ENCODE data around the gene SNAP47.

SNAP47 gene

DNA sequence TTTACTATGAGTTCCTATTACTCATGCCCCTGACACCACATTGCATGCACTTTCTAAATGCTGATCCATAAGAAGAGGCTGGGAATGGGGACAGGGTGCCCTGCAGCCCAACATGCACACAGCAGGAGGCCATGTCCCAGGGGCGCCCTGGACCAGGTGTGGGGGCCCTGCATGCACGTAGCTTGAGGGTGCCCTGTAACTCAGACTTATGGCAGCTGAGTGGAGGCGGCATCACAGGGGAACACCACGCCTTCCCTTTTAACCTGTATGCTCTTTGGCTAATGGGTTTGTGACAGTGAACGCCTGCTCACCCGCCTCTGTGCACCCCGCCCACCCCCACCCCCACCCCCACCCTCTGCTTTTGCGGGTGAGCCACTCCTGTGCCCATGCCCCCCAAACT, 36.1 kb downstream of the SNAP47 start:
- no peak for DNase-seq (ENCODE audit: low read depth)
- in situ Hi-C loops (cut with HindIII; ENCODE audit: low sequenced_read_pairs): loop anchor here (25.0 kb wide), 1 partner anchor 166 kb away; the partner anchor contains the start of gene WNT9A
- H3K4me3 ChIP-seq (ENCODE audit: low read depth, low read length): no peak overlapping the region
- TF ChIP-seq, protein P1, sequence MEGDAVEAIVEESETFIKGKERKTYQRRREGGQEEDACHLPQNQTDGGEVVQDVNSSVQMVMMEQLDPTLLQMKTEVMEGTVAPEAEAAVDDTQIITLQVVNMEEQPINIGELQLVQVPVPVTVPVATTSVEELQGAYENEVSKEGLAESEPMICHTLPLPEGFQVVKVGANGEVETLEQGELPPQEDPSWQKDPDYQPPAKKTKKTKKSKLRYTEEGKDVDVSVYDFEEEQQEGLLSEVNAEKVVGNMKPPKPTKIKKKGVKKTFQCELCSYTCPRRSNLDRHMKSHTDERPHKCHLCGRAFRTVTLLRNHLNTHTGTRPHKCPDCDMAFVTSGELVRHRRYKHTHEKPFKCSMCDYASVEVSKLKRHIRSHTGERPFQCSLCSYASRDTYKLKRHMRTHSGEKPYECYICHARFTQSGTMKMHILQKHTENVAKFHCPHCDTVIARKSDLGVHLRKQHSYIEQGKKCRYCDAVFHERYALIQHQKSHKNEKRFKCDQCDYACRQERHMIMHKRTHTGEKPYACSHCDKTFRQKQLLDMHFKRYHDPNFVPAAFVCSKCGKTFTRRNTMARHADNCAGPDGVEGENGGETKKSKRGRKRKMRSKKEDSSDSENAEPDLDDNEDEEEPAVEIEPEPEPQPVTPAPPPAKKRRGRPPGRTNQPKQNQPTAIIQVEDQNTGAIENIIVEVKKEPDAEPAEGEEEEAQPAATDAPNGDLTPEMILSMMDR (IDR thresholded peaks at IDR 0.05; ENCODE audit: low read depth, low read length, missing control alignments): no peak

DNA sequence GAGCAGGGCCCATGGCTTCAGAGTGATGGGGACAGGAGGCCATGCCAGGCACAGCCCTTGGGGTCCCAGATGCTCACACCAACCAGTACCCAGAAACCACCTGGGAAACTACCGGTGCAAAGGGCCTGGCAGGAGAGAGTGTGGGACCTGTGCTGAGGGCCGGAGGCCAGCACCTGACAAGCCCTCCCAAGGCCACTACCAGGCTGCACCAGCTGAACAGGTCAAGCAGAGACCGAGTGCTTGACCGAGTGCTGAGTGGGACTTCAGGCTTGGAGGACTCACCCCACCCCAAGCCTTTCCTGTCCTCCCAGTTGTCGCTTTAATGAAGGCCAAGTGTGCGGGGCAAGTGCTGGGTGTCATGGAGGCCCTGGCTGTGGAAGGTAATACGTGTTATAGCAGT, 36.5 kb downstream of the SNAP47 start:
- no peak overlapping the region for H3K4me3 ChIP-seq (ENCODE audit: low read depth, low read length)
- TF ChIP-seq, protein P1 (IDR thresholded peaks at IDR 0.05; ENCODE audit: low read depth, low read length, missing control alignments): no peak
- DNase-seq (ENCODE audit: low read depth): no peak
- in situ Hi-C loops (cut with HindIII; ENCODE audit: low sequenced_read_pairs): loop anchor here (25.0 kb wide), 1 partner anchor 166 kb away; the partner anchor contains the start of gene WNT9A

DNA sequence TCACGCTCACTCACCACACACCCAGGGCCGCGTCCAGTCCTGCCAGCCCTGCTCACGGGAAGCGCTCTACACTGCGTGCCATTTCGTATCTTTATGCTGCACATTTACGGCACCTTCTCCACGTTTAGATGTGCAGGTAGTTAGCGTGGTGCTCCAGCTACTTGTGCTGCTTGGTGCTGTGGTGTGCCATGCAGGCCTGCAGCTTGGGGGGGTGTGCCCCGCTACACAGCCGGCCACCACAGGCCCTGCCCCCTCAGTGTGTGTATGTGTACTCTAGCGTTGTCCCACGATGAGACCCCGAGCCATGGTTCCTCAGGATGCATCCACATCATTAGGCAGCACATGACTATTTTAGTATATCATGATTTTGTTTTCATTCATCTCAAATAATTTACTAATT, 38.3 kb downstream of the SNAP47 start:
- no peak overlapping the region for H3K4me3 ChIP-seq (ENCODE audit: low read depth, low read length)
- in situ Hi-C loops (cut with HindIII; ENCODE audit: low sequenced_read_pairs): loop anchor here (25.0 kb wide), 1 partner anchor 164 kb away; the partner anchor contains the start of gene WNT9A
- TF ChIP-seq, protein P1 (IDR thresholded peaks at IDR 0.05; ENCODE audit: low read depth, low read length, missing control alignments): no peak
- DNase-seq (ENCODE audit: low read depth): no peak

DNA sequence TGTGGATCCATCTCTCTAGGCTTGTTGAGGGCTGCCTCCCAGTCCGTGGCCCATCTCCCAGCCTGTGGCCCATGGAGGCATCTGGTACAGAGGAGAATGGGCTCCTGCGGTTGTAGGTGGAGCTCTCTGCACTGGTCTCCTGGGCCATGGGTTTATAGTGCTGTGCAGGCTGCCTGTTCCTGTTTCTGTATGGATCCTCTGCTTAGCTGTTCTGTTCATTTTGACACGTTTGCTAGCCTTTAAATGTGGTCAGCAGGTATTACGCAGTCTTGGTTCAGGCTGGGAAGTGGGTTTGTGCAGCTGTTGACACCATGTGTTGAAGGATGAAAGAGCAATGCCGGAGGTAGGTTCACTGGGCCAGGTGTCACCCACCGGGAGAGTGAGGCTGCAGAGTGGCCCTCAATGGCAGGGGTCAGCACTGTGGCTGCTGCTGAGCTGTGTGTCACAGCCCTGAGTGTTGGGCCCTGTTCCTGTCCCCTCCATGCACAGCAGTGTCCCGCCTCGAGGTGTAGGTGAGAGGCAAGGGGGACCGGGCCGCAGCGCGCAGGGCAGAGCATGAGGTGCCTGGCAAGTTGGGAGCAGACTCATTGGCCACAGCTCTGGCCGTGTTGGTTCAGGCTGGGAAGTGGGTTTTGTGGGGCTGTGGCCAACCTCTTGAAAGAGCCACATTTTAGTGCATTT, 39.0 kb downstream of the SNAP47 start:
- H3K4me3 ChIP-seq (ENCODE audit: low read depth, low read length): no peak overlapping the region
- no peak for DNase-seq (ENCODE audit: low read depth)
- TF ChIP-seq, protein P1 (IDR thresholded peaks at IDR 0.05; ENCODE audit: low read depth, low read length, missing control alignments): no peak
- in situ Hi-C loops (cut with HindIII; ENCODE audit: low sequenced_read_pairs): loop anchor here (25.0 kb wide), 1 partner anchor 163 kb away; the partner anchor contains the start of gene WNT9A

DNA sequence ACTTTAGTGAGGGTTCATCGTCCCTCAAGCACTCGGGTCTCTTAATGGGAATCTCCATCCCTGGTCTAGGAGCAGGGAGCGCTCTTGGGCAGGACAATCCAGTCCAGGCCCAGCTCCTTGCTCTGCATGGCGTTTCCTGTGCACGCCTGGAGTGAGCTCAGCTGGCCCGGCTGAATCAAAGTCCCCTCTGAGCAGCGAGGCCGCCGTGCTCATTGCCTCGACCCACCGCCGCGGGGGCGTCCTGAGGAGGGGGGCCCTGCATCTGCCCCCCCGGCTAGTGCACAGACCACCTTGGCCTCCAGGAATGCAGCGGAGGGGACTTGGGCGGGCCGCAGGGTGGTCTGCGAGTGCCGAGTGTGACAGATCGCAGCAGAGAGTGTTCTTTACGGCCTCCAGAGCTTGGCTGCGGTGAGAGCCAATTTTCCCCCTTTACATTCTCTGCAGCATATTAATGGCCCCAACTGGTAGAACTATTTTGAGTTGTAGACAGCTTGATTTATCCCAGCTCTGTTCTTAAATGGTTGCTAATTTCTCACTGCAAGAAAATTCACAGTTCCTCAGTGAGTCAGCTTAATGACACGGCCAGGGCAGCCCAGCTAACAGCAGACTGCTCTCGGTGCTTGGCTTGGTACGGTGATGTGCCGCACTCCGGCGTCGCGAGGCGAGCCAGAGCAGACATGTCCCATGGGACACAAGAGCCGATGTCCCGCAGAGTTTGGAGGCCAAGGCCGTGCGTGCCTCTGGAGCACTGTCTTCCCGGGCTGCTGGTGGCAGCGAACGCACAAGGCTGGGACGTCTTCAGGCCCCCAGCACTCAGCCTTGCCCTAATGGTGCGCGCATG, 39.8 kb downstream of the SNAP47 start:
- H3K4me3 ChIP-seq (ENCODE audit: low read depth, low read length): no peak overlapping the region
- no peak for DNase-seq (ENCODE audit: low read depth)
- in situ Hi-C loops (cut with HindIII; ENCODE audit: low sequenced_read_pairs): loop anchor here (25.0 kb wide), 1 partner anchor 162 kb away; the partner anchor contains the start of gene WNT9A
- TF ChIP-seq, protein P1 (IDR thresholded peaks at IDR 0.05; ENCODE audit: low read depth, low read length, missing control alignments): no peak

DNA sequence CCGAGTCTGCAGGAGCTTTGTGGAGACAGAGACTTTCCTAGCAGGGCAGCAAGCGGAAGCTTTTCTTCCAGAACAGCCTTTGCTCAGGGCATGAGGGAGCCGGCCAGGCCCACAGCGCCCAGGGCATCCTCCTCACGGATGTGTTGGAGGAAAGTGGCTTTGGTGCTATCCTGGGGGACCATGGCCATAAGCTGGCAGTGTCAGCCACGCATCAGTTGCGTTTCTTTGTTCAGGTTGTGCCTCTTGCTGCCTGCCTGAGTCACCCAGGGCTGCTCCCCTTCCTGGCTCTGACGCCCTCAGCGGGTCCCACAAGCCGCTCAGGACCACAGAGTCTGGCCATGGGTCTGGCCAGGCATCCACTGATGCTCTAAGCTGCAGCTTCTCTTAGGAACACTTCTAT, 40.6 kb downstream of the SNAP47 start:
- in situ Hi-C loops (cut with HindIII; ENCODE audit: low sequenced_read_pairs): no loop called here
- no peak for DNase-seq (ENCODE audit: low read depth)
- TF ChIP-seq, protein P1 (IDR thresholded peaks at IDR 0.05; ENCODE audit: low read depth, low read length, missing control alignments): no peak
- H3K4me3 ChIP-seq (ENCODE audit: low read depth, low read length): no peak overlapping the region

Measured in astrocyte of the cerebellum (primary cell).